ENCODE measurements around the gene ATP2B2.

ATP2B2 gene

GRCh38 chr3:10528046-10528445 is 22.7 kb upstream of the ATP2B2 start:
- DNase-seq = no peak

DNA sequence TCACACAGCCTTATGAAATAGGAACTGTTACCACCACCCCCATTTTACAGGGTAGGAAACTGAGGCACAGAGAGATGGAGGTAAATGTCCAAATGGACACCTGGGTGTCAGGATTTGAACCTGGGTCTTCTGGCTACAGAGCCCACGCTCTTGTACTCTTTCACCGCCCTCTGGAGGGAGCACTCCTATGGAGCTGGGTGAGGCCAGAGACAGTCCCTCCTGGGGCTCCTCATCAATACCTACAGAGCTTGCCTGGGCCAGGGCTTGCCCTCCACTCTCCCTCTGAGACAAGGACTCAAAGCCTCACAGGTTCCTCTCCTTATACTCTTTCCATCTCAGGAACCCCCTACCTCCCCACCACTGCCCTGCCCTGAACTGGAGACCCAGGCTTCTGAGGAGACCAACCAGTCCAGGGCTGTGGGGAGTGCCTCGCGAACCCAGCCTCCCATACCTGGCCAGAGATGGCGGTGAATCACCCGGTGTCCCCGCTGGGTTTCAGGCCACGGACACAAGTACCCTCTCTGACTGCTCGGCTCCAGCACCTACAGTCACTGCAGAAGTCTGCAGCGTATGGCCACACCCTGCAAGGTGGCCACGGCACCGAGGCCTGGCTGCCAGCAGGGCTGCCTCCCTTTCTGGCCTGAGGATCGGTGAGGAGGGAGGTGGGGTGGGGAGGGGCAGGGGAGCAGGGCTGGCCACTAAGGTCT is 22.1 kb upstream of the ATP2B2 start:
- DNase-seq = no peak

- no peak for DNase-seq
These were observed 21.0 kb upstream of the ATP2B2 start for GRCh38 chr3:10526366-10526765.

- no peak for DNase-seq
These were observed 19.5 kb upstream of the ATP2B2 start for GRCh38 chr3:10524799-10525301.

GRCh38 chr3:10524270-10524669 is 18.9 kb upstream of the ATP2B2 start:
- DNase-seq = no peak

DNA sequence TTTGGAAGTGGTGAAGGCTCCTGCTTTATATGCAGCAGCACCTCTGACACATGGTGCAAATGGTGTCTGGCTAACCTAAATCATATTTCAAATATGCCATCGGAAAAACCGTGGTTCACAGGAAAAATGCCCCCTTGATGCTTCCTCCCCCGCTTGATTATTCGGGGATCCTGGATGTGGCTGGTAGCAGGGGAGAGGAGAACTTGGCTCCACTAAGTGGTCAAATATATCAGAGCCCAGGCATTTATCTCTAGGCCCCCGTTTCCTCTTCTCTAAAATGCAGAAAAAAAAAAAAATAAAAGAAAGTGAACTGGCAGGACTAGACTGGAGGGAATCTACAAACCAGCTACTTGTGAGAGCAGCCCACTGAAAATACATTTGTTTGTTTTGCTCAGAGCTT is 18.2 kb upstream of the ATP2B2 start:
- no peak for DNase-seq

- DNase-seq = no peak
These were observed 17.4 kb upstream of the ATP2B2 start for GRCh38 chr3:10522646-10523303.

DNA sequence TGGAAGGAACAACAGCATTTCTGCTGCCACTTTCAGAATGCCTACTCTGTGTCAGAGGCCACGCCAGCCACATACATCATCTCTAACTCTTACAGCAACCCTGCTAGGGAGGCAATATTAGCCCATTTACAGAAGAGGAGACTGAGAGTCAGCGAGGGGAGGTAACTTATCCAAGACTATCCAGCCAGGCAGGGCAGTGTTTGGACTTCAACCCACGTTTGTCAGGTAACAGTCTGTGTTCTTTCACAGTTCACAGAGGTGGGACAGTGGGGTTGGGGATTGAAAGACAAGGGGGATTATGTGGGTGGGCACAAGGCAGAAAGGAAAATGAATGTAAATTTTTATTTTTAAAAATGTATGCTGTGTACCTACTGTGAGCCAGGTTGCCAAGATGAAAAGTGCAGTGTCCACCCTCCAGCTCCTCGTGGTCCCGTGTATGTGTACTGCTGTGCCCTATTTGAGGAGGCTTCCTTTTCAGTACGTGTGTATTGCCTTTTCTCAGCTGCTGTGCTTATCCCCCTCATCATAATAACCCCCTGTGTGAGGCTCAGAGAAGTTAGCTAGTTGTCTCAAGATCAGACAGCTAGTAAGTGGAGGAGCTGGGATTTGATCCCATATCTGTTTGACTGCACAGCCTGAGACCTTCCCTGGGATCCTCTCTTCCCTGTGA is 16.5 kb upstream of the ATP2B2 start:
- DNase-seq = no peak

GRCh38 chr3:10520072-10520471 is 14.7 kb upstream of the ATP2B2 start:
- DNase-seq = no peak

GRCh38 chr3:10519236-10519635 is 13.8 kb upstream of the ATP2B2 start:
- no peak for DNase-seq

DNA sequence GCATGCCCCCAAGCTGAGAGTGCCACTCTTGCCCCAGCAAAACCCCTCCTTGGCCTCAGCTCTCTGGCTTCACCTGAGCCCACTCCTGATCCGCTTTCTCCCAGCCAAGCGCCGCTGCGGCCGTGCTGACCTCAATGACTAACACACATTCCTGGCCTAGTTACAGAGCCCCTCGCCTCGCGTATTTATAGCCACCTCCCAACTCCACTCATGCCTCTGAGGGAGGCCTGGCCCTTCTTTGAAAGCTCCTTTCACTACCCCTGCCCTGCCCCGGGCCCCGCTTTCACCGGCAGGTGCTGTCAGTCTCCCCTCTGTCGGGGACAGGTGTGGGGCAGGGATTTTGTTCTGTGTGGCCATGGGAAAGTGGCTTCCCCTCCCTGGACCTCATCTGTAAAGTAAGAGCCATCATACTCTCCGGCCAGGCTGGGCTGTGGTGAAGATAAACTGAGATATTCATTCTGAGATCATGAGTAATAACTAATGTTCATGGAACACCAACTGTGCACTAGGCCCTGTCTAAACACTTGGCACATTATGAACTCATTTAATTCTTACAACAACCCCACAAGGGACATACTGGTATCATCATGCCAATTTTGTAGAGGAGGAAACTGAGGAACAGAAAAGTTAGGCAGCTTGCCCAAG is 13.2 kb upstream of the ATP2B2 start:
- DNase-seq = no peak

GRCh38 chr3:10517627-10518026 is 12.2 kb upstream of the ATP2B2 start:
- DNase-seq = no peak

- no peak for DNase-seq
These were observed 11.4 kb upstream of the ATP2B2 start for GRCh38 chr3:10516544-10517452.

GRCh38 chr3:10515884-10516495 is 10.6 kb upstream of the ATP2B2 start:
- DNase-seq = no peak

- DNase-seq = no peak
These were observed 10.0 kb upstream of the ATP2B2 start for GRCh38 chr3:10515396-10515795.

- no peak for DNase-seq
These were observed 9.2 kb upstream of the ATP2B2 start for GRCh38 chr3:10514407-10515069.

DNA sequence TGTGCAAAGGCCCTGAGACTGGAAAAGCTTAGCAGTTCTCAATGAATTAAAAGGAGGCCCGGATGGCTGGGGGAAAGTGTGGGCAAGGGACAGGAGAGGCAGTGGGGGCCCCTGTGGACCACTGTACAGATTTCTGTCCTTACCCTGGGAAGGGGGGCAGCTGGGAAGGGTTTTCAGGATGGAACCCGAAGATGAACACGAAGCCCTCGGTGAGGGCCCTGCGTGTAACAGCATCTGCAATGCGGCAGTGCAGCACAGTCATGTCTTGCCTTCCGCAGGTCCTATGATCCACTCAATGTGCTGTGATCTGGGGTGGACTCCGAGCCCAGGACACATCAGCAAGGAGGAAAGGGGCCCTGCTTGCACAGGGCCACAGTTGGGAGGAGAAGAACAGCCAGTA is 7.9 kb upstream of the ATP2B2 start:
- no peak for DNase-seq

DNA sequence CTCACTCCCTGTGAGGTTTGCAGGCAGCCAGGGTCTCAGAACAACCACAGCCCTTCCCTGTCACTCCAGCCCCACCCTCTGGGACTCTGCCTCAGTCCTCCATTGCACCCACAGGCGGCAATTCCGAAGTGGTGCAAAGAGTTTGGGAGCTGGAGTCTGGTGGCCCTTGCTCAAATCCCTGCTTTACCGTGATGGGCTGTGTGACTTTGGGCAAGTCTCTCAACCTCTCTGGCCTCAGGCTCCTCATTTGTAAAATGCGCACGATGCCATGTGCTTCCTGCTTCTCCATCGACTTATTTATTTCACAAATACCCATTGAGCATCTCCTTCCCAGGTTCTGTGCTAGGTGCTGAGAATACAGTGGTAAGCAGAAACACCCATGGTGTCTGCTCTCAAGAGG is 7.3 kb upstream of the ATP2B2 start:
- DNase-seq = no peak

- DNase-seq = no peak
These were observed 6.6 kb upstream of the ATP2B2 start for GRCh38 chr3:10511809-10512494.

DNA sequence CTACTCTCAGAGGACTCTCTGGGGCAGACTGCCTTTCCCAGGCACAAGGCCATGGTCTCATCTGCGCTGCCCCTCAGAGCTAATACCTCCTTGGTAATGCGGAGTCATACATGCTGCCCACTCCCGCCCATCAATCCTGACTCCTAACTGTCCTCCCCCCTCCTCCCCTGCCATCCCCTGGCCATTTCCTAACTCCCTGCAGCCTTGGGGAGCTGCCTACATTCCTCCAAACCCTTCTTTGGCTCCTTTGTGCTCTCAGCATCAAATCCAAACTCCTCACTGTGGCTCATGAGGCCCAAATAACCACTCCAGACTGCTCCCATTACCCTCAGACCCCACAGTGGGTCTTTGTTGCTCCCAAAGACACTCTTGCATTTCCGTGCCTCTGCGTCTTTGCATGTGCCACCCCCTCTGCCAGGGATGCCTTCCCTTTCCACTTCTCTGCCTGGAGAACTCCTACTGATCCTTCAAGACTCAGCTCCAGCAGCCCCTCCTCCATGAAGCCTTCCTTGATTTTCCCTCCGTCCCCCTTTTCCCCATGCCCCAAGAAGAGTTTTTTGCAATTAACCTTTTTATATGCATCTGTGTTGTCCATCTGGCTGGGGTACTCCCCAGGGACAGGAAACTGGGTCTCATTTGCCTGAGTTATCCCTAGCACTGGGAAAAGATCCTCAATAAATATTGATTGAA is 5.5 kb upstream of the ATP2B2 start:
- no peak for DNase-seq
